GM23338 (cell line): ENCODE measurements around the gene NCSTN. TPM values are rescaled to one million over a fixed set of nuclear protein-coding genes. Genes with fewer than 3 reads are reported as not detected.

Source experiments
- ATAC-seq: fragments of 200-7000 bp; cut with Tn5 transposase; 3 replicates; pipeline ENCODE4 v1.9.1; 2020
- DNase-seq: peaks from one replicate; pipeline ENCODE4 v3.0.0-alpha.2; 2015; ENCODE audit warnings: low spot score
- H2AFZ ChIP-seq: fragments of 200-600 bp; sonication (generic); 2 replicates; pipeline ENCODE4 v1.8.0; 2016; ENCODE audit warnings: antibody characterized with exemption, mild to moderate bottlenecking, moderate library complexity
- H3F3A ChIP-seq: fragments of 200-600 bp; sonication (generic); replicated peaks from 2 replicates; pipeline ENCODE4 v1.8.0; 2017; ENCODE audit warnings: antibody characterized with exemption, mixed run types, low read depth
- H3K27ac ChIP-seq: fragments of 200-600 bp; sonication (generic); 2 replicates; pipeline ENCODE4 v1.6.1; 2016; ENCODE audit warnings: low read depth
- H3K27me3 ChIP-seq: fragments of 200-600 bp; sonication (generic); 2 replicates; pipeline ENCODE4 v1.8.0; 2016; ENCODE audit warnings: mild to moderate bottlenecking, mixed run types, moderate library complexity; ENCODE audit not compliant: insufficient read depth
- H3K36me3 ChIP-seq: fragments of 200-600 bp; sonication (generic); 2 replicates; pipeline ENCODE4 v1.8.0; 2016; ENCODE audit warnings: mild to moderate bottlenecking; ENCODE audit not compliant: insufficient read depth
- H3K4me1 ChIP-seq: fragments of 200-600 bp; sonication (generic); 2 replicates; pipeline ENCODE4 v1.8.0; 2016; ENCODE audit warnings: mild to moderate bottlenecking, moderate library complexity; ENCODE audit not compliant: insufficient read depth
- H3K4me2 ChIP-seq: fragments of 200-600 bp; sonication (generic); 2 replicates; pipeline ENCODE4 v1.7.1; 2017; ENCODE audit warnings: mixed run types
- H3K4me3 ChIP-seq: fragments of 200-600 bp; sonication (generic); 2 replicates; pipeline ENCODE4 v1.6.1; 2016; ENCODE audit warnings: mixed run types
- H3K79me2 ChIP-seq: fragments of 200-600 bp; sonication (generic); replicated peaks from 2 replicates; pipeline ENCODE4 v1.8.0; 2017; ENCODE audit warnings: mild to moderate bottlenecking; ENCODE audit not compliant: insufficient read depth
- H3K9me2 ChIP-seq: fragments of 200-600 bp; sonication (generic); 2 replicates; pipeline ENCODE4 v1.8.0; 2017; ENCODE audit not compliant: insufficient read depth
- H4K20me1 ChIP-seq: fragments of 200-600 bp; sonication (generic); replicated peaks from 2 replicates; pipeline ENCODE4 v1.8.0; 2017; ENCODE audit warnings: mild to moderate bottlenecking; ENCODE audit not compliant: insufficient read depth
- H3K27ac Mint-ChIP-seq: 2 replicates; pipeline ENCODE4 v1.8.0; 2020; ENCODE audit warnings: inconsistent platforms, mild to moderate bottlenecking, moderate library complexity, mixed read lengths
- H3K27me3 Mint-ChIP-seq: 3 replicates; pipeline ENCODE4 v1.8.0; 2022; ENCODE audit warnings: low read depth, mild to moderate bottlenecking, moderate library complexity, mixed read lengths, inconsistent platforms; ENCODE audit not compliant: insufficient read depth, poor library complexity
- H3K36me3 Mint-ChIP-seq: 3 replicates; pipeline ENCODE4 v1.8.0; 2021; ENCODE audit warnings: low read depth, mild to moderate bottlenecking, inconsistent platforms, moderate library complexity, mixed read lengths
- H3K4me1 Mint-ChIP-seq: 3 replicates; pipeline ENCODE4 v1.8.0; 2020; ENCODE audit warnings: mild to moderate bottlenecking, inconsistent platforms, mixed read lengths
- H3K4me3 Mint-ChIP-seq: 3 replicates; pipeline ENCODE4 v1.8.0; 2021; ENCODE audit warnings: moderate library complexity, mild to moderate bottlenecking, inconsistent platforms, mixed read lengths
- H3K9me3 Mint-ChIP-seq: 3 replicates; pipeline ENCODE4 v1.8.0; 2020; ENCODE audit warnings: moderate library complexity, mild to moderate bottlenecking, inconsistent platforms, mixed read lengths
- CREB1 ChIP-seq: fragments of 250-450 bp; sonication (Bioruptor Pico); IDR thresholded peaks from 2 replicates; pipeline ENCODE4 v1.5.0; 2020; ENCODE audit warnings: low read depth, mild to moderate bottlenecking, moderate library complexity
- EZH2 ChIP-seq: fragments of 200-600 bp; sonication (generic); IDR thresholded peaks from one replicate; pipeline ENCODE4 v1.8.0; 2017; ENCODE audit warnings: antibody characterized with exemption, mild to moderate bottlenecking, low read depth; ENCODE audit not compliant: unreplicated experiment
- EZH2phosphoT487 ChIP-seq: fragments of 200-600 bp; sonication (generic); IDR thresholded peaks from one replicate; pipeline ENCODE4 v1.8.1; 2018; ENCODE audit warnings: antibody characterized with exemption; ENCODE audit not compliant: unreplicated experiment
- JUNB ChIP-seq: IDR thresholded peaks from one replicate; pipeline ENCODE4 v1.6.1; 2016; ENCODE audit warnings: antibody characterized with exemption; ENCODE audit not compliant: unreplicated experiment
- POLR2AphosphoS5 ChIP-seq: IDR thresholded peaks from 2 replicates; pipeline ENCODE4 v1.6.1; 2016; ENCODE audit warnings: antibody characterized with exemption, low read depth
- STAT1 ChIP-seq: IDR thresholded peaks from one replicate; pipeline ENCODE4 v1.6.1; 2016; ENCODE audit warnings: antibody characterized with exemption; ENCODE audit not compliant: unreplicated experiment
- ZNF114 ChIP-seq: fragments of 250-450 bp; sonication (Bioruptor Pico); IDR thresholded peaks from 2 replicates; pipeline ENCODE4 v1.5.0; 2020; ENCODE audit warnings: mild to moderate bottlenecking, moderate library complexity
- ZNF331 ChIP-seq: fragments of 250-450 bp; sonication (Bioruptor Pico); IDR thresholded peaks from 2 replicates; pipeline ENCODE4 v1.5.0; 2020; ENCODE audit warnings: low read depth, mild to moderate bottlenecking, moderate library complexity
- polyA plus RNA-seq: library from polyadenylated mRNA; unstranded; fragments of >200 nt; fragmentation: Nextera tagmentation; extraction: Ambion mirVana; gene quantifications from 2 replicates; pipeline ENCODE4 v1.2.1, GENCODE V29; 2016
- total RNA-seq: library from RNA; depleted of rRNA; stranded (reverse); fragments of >200 nt; shearing (Covaris generic); gene quantifications from 2 replicates; pipeline ENCODE4 v1.2.3, GENCODE V29; 2014
- TF ChIP-seq, protein P1 (sequence below): IDR thresholded peaks from 2 replicates; pipeline ENCODE4 v1.6.1; 2016; ENCODE audit warnings: antibody characterized with exemption
- TF ChIP-seq, protein P2 (sequence below): IDR thresholded peaks from one replicate; pipeline ENCODE4 v1.6.1; 2018; ENCODE audit warnings: antibody characterized with exemption; ENCODE audit not compliant: unreplicated experiment
- TF ChIP-seq, protein P3 (sequence below), 2 experiments: fragments of 200-600 bp in 1 of 2; sonication (generic) in 1 of 2; conservative IDR thresholded peaks; 2 replicates each; pipeline versions ENCODE4 v1.5.1 to v1.6.1; 2016 to 2017; ENCODE audit warnings: antibody characterized with exemption in 2 of 2, low read depth in 2 of 2, mild to moderate bottlenecking in 2 of 2, moderate library complexity in 1 of 2

Gene NCSTN
- total and polyA plus RNA-seq, 2 experiments from 2014 or later, result 36.0 to 45.9 TPM

- TF ChIP-seq, protein P1, sequence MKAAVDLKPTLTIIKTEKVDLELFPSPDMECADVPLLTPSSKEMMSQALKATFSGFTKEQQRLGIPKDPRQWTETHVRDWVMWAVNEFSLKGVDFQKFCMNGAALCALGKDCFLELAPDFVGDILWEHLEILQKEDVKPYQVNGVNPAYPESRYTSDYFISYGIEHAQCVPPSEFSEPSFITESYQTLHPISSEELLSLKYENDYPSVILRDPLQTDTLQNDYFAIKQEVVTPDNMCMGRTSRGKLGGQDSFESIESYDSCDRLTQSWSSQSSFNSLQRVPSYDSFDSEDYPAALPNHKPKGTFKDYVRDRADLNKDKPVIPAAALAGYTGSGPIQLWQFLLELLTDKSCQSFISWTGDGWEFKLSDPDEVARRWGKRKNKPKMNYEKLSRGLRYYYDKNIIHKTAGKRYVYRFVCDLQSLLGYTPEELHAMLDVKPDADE, result no peak
- TF ChIP-seq EZH2phosphoT487 (no peak), JUNB (no peak), ZNF331 (no peak), EZH2 (no peak), CREB1 (CRISPR knock-in tag) (no peak), POLR2AphosphoS5 (no peak)
- TF ChIP-seq, protein P2, sequence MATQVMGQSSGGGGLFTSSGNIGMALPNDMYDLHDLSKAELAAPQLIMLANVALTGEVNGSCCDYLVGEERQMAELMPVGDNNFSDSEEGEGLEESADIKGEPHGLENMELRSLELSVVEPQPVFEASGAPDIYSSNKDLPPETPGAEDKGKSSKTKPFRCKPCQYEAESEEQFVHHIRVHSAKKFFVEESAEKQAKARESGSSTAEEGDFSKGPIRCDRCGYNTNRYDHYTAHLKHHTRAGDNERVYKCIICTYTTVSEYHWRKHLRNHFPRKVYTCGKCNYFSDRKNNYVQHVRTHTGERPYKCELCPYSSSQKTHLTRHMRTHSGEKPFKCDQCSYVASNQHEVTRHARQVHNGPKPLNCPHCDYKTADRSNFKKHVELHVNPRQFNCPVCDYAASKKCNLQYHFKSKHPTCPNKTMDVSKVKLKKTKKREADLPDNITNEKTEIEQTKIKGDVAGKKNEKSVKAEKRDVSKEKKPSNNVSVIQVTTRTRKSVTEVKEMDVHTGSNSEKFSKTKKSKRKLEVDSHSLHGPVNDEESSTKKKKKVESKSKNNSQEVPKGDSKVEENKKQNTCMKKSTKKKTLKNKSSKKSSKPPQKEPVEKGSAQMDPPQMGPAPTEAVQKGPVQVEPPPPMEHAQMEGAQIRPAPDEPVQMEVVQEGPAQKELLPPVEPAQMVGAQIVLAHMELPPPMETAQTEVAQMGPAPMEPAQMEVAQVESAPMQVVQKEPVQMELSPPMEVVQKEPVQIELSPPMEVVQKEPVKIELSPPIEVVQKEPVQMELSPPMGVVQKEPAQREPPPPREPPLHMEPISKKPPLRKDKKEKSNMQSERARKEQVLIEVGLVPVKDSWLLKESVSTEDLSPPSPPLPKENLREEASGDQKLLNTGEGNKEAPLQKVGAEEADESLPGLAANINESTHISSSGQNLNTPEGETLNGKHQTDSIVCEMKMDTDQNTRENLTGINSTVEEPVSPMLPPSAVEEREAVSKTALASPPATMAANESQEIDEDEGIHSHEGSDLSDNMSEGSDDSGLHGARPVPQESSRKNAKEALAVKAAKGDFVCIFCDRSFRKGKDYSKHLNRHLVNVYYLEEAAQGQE, result no peak
- TF ChIP-seq, protein P3, sequence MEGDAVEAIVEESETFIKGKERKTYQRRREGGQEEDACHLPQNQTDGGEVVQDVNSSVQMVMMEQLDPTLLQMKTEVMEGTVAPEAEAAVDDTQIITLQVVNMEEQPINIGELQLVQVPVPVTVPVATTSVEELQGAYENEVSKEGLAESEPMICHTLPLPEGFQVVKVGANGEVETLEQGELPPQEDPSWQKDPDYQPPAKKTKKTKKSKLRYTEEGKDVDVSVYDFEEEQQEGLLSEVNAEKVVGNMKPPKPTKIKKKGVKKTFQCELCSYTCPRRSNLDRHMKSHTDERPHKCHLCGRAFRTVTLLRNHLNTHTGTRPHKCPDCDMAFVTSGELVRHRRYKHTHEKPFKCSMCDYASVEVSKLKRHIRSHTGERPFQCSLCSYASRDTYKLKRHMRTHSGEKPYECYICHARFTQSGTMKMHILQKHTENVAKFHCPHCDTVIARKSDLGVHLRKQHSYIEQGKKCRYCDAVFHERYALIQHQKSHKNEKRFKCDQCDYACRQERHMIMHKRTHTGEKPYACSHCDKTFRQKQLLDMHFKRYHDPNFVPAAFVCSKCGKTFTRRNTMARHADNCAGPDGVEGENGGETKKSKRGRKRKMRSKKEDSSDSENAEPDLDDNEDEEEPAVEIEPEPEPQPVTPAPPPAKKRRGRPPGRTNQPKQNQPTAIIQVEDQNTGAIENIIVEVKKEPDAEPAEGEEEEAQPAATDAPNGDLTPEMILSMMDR (conservative IDR thresholded peaks at IDR 0.05; ENCODE audit: low read depth in 2 of 2), result no peak
Measured at GRCh38 chr1:160346463-160346862, 3.3 kb downstream of the NCSTN start (continued).

GRCh38 chr1:160346958-160347357, 3.8 kb downstream of the NCSTN start:
- H3K79me2 ChIP-seq, result peaks cover 38% of the 10 kb centered on the region
- H3K9me3 Mint-ChIP-seq, result no peaks in the 10 kb centered on the region
- no peak overlapping the region for H2AFZ ChIP-seq
- peaks cover 7% of the 10 kb centered on the region for H4K20me1 ChIP-seq
- H3K4me2 ChIP-seq, result no peak overlapping the region
- H3K9me2 ChIP-seq, result no peaks in the 10 kb centered on the region
- H3K4me3 ChIP-seq, result no peak overlapping the region
- no peak overlapping the region for H3K4me3 Mint-ChIP-seq
- peaks cover 3% of the 10 kb centered on the region; the same call in 1 of the 2 replicates for H3F3A ChIP-seq
- H3K27me3 Mint-ChIP-seq, result peaks cover 2% of the 10 kb centered on the region
- no peak overlapping the region for H3K27ac ChIP-seq
- peaks cover 11% of the 10 kb centered on the region for H3K4me1 ChIP-seq
- no peak for DNase-seq
- no peak overlapping the region for H3K27ac Mint-ChIP-seq
- no peak for ATAC-seq
- H3K36me3 ChIP-seq, result peaks cover 9% of the 10 kb centered on the region
- peaks cover 33% of the 10 kb centered on the region for H3K36me3 Mint-ChIP-seq
- no peaks in the 10 kb centered on the region for H3K27me3 ChIP-seq
- H3K4me1 Mint-ChIP-seq, result peaks cover 6% of the 10 kb centered on the region
- TF ChIP-seq EZH2phosphoT487 (no peak), POLR2AphosphoS5 (no peak), STAT1 (no peak), ZNF114 (no peak), CREB1 (CRISPR knock-in tag) (no peak), ZNF331 (no peak), JUNB (no peak)
- TF ChIP-seq, protein P1, result no peak
